Measurements from ENCODE around the gene WWTR1.

The WWTR1 gene

DNA sequence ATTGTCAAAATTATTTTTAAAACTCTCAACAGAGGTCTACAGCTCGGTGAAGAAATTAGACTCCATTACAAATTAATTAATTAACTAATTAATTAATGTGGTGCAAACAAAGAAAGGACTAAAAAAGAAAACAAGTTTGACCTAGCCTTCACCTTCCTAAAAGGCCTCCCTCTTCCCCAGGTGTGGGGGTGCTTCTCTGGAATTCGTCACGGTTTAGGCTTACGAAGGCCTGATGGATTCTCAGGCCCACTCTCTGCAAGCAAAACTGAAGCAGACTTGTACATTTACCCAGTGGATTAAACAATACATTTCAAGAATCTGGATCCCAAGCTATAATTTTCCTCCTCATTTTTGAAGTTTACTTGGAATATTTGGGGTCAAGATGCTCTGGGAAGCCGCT, 94.7 kb downstream of the WWTR1 start:
- DNase-seq (ENCODE audit: low read depth), result no peak
- no peak overlapping the region for H3K4me3 ChIP-seq (ENCODE audit: low read depth, low read length)
- TF ChIP-seq POLR2A (IDR thresholded peaks at IDR 0.05; ENCODE audit: extremely low read depth, insufficient read length), result no peak
- TF ChIP-seq, protein P1, sequence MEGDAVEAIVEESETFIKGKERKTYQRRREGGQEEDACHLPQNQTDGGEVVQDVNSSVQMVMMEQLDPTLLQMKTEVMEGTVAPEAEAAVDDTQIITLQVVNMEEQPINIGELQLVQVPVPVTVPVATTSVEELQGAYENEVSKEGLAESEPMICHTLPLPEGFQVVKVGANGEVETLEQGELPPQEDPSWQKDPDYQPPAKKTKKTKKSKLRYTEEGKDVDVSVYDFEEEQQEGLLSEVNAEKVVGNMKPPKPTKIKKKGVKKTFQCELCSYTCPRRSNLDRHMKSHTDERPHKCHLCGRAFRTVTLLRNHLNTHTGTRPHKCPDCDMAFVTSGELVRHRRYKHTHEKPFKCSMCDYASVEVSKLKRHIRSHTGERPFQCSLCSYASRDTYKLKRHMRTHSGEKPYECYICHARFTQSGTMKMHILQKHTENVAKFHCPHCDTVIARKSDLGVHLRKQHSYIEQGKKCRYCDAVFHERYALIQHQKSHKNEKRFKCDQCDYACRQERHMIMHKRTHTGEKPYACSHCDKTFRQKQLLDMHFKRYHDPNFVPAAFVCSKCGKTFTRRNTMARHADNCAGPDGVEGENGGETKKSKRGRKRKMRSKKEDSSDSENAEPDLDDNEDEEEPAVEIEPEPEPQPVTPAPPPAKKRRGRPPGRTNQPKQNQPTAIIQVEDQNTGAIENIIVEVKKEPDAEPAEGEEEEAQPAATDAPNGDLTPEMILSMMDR (IDR thresholded peaks at IDR 0.05; ENCODE audit: low read depth, low read length), result no peak
- TF ChIP-seq, protein P2, sequence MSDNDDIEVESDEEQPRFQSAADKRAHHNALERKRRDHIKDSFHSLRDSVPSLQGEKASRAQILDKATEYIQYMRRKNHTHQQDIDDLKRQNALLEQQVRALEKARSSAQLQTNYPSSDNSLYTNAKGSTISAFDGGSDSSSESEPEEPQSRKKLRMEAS (IDR thresholded peaks at IDR 0.05; ENCODE audit: low read depth, low read length), result no peak
- TF ChIP-seq MYC (IDR thresholded peaks at IDR 0.05; ENCODE audit: low read depth, low read length), result no peak

DNA sequence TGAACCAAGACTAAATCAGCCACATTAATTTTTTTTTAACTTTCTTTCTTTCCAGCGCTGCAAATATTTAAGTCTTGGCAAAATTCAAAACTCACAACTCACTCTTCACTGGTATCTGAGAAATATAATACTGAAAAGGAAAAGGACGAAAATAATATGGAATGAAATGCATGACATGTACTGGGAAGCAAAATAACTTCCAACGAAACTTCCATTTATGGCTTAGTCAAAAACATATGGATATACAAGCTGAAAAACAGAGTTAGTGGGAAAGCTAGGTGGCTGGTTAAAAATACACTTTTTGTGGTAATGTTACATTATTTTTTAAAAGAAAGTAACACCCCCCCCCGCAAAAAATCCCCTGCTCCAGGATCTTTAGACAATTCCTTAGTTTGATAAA, 97.2 kb downstream of the WWTR1 start:
- no peak for TF ChIP-seq MYC (IDR thresholded peaks at IDR 0.05; ENCODE audit: low read depth, low read length)
- TF ChIP-seq, protein P1 (IDR thresholded peaks at IDR 0.05; ENCODE audit: low read depth, low read length), result no peak
- TF ChIP-seq POLR2A (IDR thresholded peaks at IDR 0.05; ENCODE audit: extremely low read depth, insufficient read length), result no peak
- TF ChIP-seq, protein P2 (IDR thresholded peaks at IDR 0.05; ENCODE audit: low read depth, low read length), result no peak
- no peak overlapping the region for H3K4me3 ChIP-seq (ENCODE audit: low read depth, low read length)
- no peak for DNase-seq (ENCODE audit: low read depth)

DNA sequence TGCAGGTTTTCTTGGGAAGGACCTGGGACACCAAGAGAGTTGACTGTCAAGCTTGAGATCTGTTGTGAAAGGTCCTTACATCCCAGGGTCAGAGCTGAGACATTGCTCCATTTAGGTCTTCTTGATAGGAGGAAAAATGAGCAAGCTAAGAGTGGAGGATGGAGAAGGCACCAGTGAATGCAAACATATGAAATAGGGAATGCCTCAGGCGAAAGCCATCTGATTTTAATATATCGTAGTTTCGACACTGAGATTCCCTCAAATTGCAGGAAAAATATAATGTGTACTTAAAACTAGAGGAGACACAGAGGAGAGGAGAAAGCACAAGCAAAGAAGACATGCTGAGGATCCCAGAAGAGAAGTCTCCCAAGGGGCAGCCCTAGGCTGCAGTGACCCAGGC, 97.8 kb downstream of the WWTR1 start:
- no peak for DNase-seq (ENCODE audit: low read depth)
- no peak for TF ChIP-seq POLR2A (IDR thresholded peaks at IDR 0.05; ENCODE audit: extremely low read depth, insufficient read length)
- TF ChIP-seq, protein P1 (IDR thresholded peaks at IDR 0.05; ENCODE audit: low read depth, low read length), result no peak
- no peak for TF ChIP-seq MYC (IDR thresholded peaks at IDR 0.05; ENCODE audit: low read depth, low read length)
- TF ChIP-seq, protein P2 (IDR thresholded peaks at IDR 0.05; ENCODE audit: low read depth, low read length), result no peak
- H3K4me3 ChIP-seq (ENCODE audit: low read depth, low read length), result no peak overlapping the region

DNA sequence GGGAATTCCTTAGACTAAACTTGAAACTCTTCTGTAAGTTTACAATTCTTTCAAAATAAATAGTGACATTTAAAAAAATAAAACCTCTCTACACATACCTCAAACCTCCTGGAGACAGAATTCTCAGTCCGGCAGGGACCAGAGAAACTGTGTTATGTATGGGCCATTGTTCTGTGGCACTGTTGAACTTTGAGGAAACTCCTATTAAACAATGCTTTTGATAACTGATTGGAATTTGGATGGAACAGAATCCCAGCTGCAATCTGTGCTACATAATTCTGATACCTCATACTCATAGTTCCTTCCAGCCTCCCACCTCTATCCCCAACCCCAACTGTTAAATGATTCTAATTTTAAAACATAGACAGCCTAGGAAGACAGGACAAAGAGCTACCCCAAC, 98.3 kb downstream of the WWTR1 start:
- TF ChIP-seq MYC (IDR thresholded peaks at IDR 0.05; ENCODE audit: low read depth, low read length), result no peak
- TF ChIP-seq POLR2A (IDR thresholded peaks at IDR 0.05; ENCODE audit: extremely low read depth, insufficient read length), result no peak
- TF ChIP-seq, protein P2 (IDR thresholded peaks at IDR 0.05; ENCODE audit: low read depth, low read length), result no peak
- TF ChIP-seq, protein P1 (IDR thresholded peaks at IDR 0.05; ENCODE audit: low read depth, low read length), result no peak
- no peak for DNase-seq (ENCODE audit: low read depth)
- H3K4me3 ChIP-seq (ENCODE audit: low read depth, low read length), result no peak overlapping the region

DNA sequence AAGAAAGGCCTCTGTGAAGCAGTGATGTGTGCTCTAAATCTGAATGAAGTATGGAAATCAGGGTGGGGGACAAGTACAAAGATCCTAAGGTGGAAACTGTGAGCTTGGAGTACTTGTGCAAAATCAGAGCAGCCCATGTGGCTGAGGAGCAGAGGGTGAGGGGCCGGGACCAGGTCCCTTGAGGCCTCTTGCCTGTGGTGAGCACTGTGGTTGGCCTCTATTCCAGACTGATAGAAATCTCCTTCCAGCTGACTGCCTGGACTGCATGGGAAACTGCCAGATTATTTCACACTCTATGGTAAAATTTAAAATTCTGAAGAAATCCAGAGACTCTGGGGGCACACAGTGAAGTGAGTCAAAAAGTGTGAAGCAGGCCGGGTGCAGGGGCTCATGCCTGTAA, 101.9 kb downstream of the WWTR1 start:
- TF ChIP-seq, protein P1 (IDR thresholded peaks at IDR 0.05; ENCODE audit: low read depth, low read length), result no peak
- TF ChIP-seq POLR2A (IDR thresholded peaks at IDR 0.05; ENCODE audit: extremely low read depth, insufficient read length) (no peak), MYC (IDR thresholded peaks at IDR 0.05; ENCODE audit: low read depth, low read length) (no peak)
- TF ChIP-seq, protein P2 (IDR thresholded peaks at IDR 0.05; ENCODE audit: low read depth, low read length), result no peak
- no peak for DNase-seq (ENCODE audit: low read depth)
- H3K4me3 ChIP-seq (ENCODE audit: low read depth, low read length), result no peak overlapping the region

DNA sequence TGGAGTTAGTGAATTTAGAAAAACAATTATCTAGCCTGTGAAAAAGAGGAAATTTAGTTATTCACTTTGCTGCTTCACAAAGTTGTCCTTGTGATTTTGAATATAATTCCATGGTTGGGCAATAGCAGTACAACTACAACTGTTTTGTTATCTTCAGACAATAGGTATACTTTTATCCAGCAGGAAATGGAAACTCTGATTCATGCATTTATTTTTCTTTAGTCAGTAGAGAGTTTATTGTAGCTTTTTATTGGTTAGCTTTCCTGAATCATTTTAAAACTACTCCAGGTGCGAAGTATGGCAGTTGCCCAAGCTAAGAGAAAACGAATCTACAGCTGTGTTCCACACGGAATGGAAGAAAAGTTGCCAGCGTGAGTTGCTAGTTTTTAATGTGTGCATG, 103.0 kb downstream of the WWTR1 start:
- no peak overlapping the region for H3K4me3 ChIP-seq (ENCODE audit: low read depth, low read length)
- DNase-seq (ENCODE audit: low read depth), result no peak
- TF ChIP-seq, protein P1 (IDR thresholded peaks at IDR 0.05; ENCODE audit: low read depth, low read length), result no peak
- no peak for TF ChIP-seq MYC (IDR thresholded peaks at IDR 0.05; ENCODE audit: low read depth, low read length)
- TF ChIP-seq, protein P2 (IDR thresholded peaks at IDR 0.05; ENCODE audit: low read depth, low read length), result no peak
- no peak for TF ChIP-seq POLR2A (IDR thresholded peaks at IDR 0.05; ENCODE audit: extremely low read depth, insufficient read length)

Data from NB4 (cell line).